GM15510 (cell line): ENCODE measurements around the gene ENTREP1.

Experiments
- POLR2A ChIP-seq: IDR thresholded peaks from 3 replicates; pipeline ENCODE4 v1.6.1; 2011; ENCODE audit warnings: borderline replicate concordance; ENCODE audit not compliant: insufficient read length; ENCODE audit errors: extremely low read depth

The ENTREP1 gene, protein sequence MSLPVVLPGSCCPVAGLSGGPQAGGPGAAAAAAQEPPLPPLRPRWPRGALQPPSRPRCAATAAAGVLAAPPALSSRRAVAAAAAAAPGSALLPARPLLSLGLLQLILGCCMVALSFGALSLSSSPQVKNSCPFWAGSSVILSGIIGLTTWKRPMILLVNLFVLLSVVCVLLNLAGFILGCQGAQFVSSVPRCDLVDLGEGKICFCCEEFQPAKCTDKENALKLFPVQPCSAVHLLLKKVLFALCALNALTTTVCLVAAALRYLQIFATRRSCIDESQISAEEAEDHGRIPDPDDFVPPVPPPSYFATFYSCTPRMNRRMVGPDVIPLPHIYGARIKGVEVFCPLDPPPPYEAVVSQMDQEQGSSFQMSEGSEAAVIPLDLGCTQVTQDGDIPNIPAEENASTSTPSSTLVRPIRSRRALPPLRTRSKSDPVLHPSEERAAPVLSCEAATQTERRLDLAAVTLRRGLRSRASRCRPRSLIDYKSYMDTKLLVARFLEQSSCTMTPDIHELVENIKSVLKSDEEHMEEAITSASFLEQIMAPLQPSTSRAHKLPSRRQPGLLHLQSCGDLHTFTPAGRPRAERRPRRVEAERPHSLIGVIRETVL

DNA sequence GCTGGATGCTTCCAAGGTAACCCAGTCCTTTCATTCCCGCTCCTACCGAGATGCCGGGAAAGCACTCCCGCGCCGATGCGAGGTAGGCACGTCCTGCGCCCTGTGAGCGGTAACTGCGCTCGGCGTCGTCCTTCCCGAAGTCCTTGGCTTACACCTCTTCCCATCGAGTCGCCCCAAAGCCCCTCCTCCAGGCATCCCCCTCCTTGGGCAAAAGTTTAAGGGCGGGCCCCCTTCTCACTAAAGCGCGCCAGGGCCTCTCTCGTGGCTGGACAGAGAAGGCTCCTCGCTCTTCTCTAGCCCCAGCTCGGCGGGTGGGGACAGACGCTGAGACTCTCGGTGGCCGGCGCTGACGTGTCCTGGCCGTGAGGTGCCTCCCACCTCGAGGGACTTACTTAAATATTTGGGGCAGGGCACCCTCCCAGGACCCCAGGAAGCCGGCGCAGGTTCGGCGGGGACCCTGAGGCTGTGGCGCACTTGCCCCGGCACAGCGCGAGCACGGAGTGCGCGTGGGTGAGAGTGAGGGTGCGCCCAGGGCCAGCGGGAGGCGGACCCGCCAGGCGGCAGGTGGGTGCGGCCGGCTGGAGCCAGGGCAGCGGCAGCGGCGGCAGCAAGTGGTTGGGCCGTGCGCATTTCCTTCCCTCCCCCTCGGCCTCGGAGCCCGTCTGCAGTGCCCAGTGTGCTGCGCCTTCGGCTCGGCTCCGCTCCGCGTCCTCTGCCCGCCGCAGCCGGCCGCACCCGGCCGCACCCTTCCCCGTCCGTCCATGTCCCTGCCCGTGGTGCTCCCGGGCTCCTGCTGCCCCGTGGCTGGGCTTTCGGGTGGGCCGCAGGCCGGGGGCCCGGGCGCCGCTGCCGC is at the start of gene ENTREP1:
TSS of gene ENTREP1 (plus strand) at position 667 of the 853 bp plus-strand sequence. CDS start at position 762, 95 bp downstream.
- TF ChIP-seq POLR2A, result no peak

DNA sequence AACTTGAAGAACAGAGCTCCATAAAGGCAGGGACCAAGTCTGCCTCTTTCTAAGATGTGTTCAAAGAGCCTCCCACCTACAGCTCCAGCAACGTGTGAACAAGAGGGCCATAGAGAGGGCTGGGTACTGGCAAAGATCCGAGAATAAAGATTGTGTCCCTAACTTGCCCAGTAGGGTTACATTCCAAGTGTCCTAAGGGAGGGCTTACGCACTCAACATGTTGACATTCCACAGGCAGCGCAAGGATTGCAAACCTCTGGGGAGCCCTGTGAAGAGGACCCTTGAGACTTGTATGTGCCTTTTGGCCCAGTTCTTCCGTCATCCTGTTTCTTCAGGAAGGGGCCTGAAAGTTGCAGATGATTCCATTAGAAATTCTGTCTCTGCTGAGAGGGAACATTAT is 48.2 kb upstream of the ENTREP1 start:
- TF ChIP-seq POLR2A, result no peak

DNA sequence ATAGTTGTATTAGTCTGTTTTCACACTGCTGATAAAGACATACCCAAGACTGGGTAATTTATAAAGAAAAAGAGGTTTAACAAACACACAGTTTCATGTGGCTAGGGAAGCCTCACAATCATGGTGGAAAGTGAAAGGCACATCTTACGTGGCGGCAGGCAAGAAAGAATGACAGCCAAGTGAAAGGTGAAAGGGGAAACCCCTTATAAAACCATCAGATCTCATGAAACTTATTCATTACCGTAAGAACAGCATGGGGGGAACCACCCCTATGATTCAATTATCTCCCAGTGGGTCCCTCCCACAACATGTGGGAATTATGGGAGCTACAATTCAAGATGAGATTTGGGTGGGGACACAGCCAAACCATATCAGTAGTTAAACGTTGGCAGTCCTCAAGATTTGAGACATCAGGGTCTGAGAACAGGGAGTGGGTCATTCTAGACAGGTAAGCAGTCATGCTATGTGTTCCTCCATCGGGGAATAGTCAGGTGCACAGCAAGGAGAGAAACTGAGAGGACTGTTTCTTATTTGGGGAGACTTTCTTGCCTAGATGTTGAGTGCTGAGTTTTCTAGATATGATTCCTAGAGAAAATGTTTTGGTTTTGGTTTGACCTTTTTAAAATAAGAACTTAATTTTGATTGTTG is 45.8 kb upstream of the ENTREP1 start:
- no peak for TF ChIP-seq POLR2A

DNA sequence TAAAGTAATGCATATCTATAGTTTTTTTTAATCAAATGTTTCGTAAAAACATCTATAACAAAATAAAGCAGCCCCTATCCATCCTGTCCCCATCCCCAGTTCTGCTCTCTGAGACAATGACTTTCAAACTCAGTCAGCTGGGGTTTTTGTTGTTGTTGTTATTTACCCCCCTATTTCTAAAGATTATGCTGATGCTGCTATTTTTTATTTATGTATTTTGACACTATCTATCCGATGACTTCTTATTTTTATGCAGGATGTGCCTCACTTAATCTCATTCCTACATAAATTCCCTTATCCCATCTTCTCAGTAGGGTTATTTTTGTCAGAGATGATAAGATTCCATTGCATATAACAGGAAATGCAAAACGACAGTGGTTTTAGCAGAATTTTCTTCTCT is 45.3 kb upstream of the ENTREP1 start:
- TF ChIP-seq POLR2A, result no peak

DNA sequence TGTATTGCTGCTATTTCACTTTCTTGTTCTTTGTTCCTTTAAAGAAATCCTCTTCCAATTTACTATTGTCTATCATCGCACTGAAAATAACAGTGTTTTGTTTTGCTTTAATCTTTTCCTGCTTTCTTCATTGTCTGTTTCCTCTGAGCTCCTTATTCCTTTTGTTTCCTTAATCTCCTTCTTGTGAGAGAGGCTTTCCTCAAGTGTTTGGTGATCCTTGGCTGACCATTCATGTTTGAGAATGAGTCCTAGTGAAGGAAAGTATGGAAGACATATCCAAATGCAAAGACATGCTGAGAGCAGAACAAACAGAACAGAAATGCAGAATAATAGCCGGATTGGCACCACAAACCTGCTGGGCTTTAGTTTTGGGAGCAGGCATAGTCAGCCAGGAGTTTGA is 42.0 kb upstream of the ENTREP1 start:
- no peak for TF ChIP-seq POLR2A

DNA sequence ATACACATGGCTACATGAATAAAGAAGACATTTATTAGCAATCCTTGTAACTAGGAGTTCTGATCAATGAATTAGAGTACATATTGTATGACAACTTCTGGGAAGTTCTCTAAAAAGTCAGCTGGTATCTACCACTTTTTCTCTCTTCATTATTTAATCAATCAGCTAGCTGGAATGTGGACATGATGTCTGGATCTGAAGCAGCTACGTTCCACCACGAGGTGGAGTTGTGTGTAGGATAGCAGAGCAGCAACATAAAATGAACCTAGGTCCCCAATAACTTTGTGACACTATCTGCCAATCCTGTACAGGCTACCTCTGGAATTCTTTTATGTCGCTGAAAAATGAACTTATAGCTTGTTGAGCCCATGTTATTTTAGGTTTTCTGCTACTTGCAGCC is 32.9 kb upstream of the ENTREP1 start:
- TF ChIP-seq POLR2A, result no peak

DNA sequence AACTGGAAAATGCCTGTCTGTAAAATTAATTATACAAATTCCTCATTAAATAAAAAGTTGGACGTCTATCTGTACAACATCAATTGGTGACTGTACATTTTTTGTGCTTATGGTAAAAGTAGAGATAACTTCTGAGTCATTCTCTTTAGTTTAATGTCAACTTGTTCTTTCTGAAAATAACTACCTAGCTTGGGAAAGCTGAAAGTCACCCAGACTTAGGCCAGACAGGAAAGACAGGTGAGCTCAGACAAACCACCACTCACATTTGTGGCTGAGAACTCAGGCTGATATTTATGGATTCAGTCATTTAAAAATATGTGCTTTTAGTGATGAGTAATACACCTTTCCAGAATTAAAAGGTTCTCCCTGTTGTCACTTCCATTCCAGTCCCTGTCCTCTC is 31.9 kb upstream of the ENTREP1 start:
- TF ChIP-seq POLR2A, result no peak

DNA sequence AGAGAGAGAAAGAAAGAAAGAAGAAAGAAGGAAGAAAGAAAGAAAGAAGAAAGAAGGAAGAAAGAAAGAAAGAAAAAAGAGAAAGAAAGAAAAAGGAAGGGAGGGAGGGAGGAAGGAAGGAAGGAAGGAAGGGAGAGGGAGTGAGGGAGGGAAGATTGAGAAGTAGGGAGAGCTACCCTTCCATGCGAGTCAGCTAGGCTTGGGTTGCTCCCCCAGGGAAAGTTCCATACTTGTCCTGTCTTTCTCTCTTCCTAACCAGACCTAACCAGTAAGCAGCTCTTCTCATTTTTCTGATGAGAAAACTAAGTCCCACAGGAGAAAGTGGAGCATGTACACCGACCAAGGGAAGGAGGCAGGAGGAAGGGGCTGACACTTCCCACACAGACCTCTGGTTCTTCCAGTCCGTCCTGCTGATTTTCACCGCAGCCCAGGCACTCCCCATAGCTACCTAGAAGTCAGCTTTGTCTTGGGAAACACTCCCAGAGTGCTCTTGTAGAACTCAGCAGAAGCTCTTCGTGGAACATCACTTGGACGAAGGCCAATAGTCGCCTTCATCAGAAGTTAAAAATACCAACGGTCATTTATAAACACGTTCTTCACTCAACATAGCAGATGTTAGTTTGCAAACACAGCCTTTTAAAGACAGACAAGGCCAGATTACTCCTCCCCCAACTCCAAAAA is 29.0 kb upstream of the ENTREP1 start:
- no peak for TF ChIP-seq POLR2A

DNA sequence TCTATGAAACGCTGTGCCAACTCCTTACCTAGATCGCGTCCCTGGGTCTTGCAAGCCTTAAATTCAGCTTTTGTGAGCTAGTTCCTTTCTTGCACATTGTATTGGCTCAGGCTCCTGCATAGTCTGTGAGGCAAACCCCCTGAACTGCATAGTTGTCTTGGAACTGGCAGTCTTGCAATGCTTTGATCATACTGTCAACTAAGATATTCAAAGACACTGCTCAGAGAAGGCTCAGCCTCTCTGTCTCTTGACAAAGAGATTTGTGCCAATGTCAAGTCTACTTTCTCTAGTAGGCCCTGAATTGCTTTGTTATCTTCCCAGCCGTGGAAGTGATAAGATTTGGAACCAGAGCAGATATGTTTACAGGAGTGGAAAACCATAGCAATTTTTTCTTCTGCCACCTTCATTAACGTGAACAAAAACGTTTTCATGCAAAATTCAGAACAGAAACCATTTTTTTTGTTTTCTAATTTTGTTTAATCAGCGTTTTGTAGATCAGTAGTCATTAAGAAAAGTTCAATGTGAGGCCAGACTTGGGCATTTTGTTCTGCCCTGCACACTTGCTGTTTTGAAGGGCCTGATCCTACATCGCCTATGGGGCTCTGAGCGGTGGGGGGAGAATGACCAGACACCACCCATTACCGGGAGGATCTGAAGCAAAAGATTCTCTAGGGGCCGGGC is 27.6 kb upstream of the ENTREP1 start:
- no peak for TF ChIP-seq POLR2A

DNA sequence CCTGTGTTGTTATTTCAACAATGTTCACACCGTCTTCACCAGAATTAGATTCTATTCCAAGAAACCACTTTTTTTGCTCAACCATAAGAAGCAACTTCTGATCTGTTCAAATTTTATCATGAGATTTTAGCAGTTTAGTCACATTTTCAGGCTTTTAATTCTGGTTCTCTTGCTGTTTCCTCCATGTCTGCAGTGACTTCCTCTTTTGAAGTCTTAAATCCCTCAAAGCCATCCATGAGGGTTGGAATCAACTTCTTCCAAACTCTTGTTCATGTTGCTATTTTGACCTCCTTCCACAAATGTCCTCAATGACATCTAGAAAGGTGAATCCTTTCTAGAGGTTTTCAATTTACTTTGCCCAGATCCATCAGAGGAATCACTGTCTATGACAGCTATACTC is 25.7 kb upstream of the ENTREP1 start:
- TF ChIP-seq POLR2A, result no peak

DNA sequence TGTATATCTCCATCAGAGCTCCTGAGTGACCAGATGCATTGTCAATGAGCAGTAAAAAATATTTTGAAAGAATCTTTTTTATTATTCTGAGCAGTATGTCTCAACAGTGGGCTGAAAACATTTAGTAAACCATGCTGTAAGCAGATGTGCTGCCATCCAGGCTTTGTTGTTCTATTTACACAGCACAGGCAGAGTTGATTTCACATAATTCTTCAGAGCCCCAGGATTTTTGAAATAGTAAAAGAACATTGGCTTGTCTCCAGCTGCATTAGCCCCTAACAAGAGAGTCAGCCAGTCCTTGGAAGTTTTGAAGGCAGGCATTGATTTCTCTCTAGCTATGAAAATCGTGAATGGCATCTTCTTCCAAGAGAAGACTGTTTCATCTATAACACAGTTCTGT is 25.2 kb upstream of the ENTREP1 start:
- TF ChIP-seq POLR2A, result no peak

DNA sequence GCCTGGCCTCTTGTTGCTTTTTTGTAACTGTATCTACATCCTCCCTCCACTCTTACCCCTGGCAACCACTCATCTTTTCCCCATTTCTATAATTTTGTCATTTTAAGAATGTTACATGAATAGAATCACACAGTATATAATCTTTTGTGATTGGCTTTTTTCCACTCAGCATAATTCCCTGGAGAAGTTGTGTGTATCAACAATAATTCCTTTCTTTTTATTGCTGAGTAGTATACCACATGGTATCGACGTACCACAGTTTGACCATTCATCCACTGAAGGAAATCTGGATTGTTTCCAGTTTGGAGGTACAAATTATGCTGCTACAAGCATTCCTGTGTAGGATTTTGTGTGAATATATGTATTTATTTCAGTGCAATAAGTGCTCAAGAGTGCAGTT is 21.7 kb upstream of the ENTREP1 start:
- no peak for TF ChIP-seq POLR2A

DNA sequence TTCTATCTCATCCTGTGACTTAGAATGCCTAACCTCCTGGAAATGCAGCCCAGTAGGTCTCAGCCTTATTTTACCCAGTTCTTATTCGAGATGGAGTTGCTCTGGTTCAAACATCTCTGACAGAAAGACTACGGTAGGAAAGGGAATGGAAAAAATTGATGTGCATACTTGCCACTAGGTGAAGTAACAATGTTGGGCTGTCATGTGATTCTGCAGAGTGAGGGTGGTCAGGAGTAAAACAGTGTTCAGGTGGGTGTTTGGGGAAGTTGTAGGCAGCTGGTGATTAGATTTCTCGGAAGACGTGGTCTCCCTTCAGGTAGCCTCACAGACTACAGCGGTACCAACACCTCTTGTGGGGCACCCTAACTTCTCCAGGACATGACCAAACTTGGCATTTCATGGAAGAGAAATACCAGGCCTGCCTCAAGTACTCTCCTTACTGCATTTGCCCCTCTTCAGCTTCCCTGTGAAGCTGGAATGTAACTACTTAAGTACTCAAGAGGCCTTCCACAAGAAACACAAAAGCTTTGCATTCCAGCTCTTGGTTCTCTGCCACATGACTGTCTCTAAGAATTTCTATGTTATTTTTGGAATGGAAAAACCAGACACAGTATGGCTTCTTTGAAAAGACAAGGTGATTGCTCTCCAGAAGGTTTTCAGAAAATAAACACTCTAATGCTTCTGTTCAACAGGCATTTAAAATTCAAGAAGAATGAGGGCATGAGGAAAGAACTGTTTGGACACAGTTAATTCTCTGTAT is 17.4 kb upstream of the ENTREP1 start:
- no peak for TF ChIP-seq POLR2A
